Mucosa of descending colon (tissue), 3 donors: ENCODE data around the gene DNAH7. TPM values are rescaled to one million over a fixed set of nuclear protein-coding genes. Genes with fewer than 3 reads are reported as not detected.
"Not testable (repeated sequence)": the region's sequence is repeated elsewhere in the genome, so short reads cannot be mapped to it uniquely, and the experiment has no call there.

Experiments used
- ATAC-seq: fragments of 200-7000 bp; cut with Tn5 transposase; one replicate; pipeline ENCODE4 v1.9.1; 2020; ENCODE audit warnings: mild to moderate bottlenecking, moderate library complexity
- DNase-seq, 3 donors: peaks; one replicate each; pipeline ENCODE4 v3.0.0-alpha.2; 2020
- H3K36me3 ChIP-seq: fragments of 200-600 bp; one replicate; pipeline ENCODE4 v1.8.0; 2021; ENCODE audit warnings: low read depth, mild to moderate bottlenecking
- H3K4me1 ChIP-seq: fragments of 200-600 bp; one replicate; pipeline ENCODE4 v1.8.0; 2021; ENCODE audit warnings: low read depth, mild to moderate bottlenecking
- H3K4me3 ChIP-seq: fragments of 200-600 bp; one replicate; pipeline ENCODE4 v1.8.0; 2021; ENCODE audit warnings: mild to moderate bottlenecking
- H3K9me3 ChIP-seq: fragments of 200-600 bp; one replicate; pipeline ENCODE4 v1.8.0; 2021; ENCODE audit warnings: mild to moderate bottlenecking
- CTCF ChIP-seq: fragments of 200-600 bp; IDR thresholded peaks from one replicate; pipeline ENCODE4 v1.8.0; 2022; ENCODE audit warnings: antibody characterized with exemption, mild to moderate bottlenecking
- intact Hi-C, 2 donors: fragments of 100-400 bp; cut with DNase I in 1 of 2; cut with micrococcal nuclease in 1 of 2; formaldehyde crosslinking; loops; one replicate each; pipeline versions ENCODE4 v1.11.0 to v1.11.1; 2022; cut with DNase I, micrococcal nuclease
- total RNA-seq, 3 donors: library from RNA; stranded (reverse); fragmentation: NEBNext Ultra II Directional in 2 of 3; extraction: Animal tissue kit (Norgen Biotek cat#: 25700) in 2 of 3; gene quantifications; one replicate each; pipeline versions ENCODE4 v1.2.1 to v1.2.4, GENCODE V29; 2021 to 2023
- donor health status: DM: no; HTN: no; CAD: no; lungs with moderate emphysema.
- donor health status: DM: no; HTN: no; CAD: no.
- donor health status: DM: no; HTN: yes; CAD: no.

The DNAH7 gene
- total RNA-seq, 3 donors from 2014 or later: 3.0 to 9.3 (median 5.5) TPM

- H3K36me3 ChIP-seq: no peaks in the 10 kb centered on the region
- DNase-seq: no peak
- ATAC-seq: no peak
- no peaks in the 10 kb centered on the region for H3K9me3 ChIP-seq
- peaks cover 7% of the 10 kb centered on the region for H3K4me1 ChIP-seq
- intact Hi-C loops: no loop called here
- no peak overlapping the region for H3K4me3 ChIP-seq
- TF ChIP-seq CTCF: no peak
These were observed 29.4 kb upstream of the DNAH7 start for GRCh38 chr2:196097864-196098660.

- H3K4me3 ChIP-seq: no peak overlapping the region
- H3K4me1 ChIP-seq: peaks cover 7% of the 10 kb centered on the region
- ATAC-seq (peak; percentile 69), DNase-seq (no peak)
- no peak for TF ChIP-seq CTCF
- H3K36me3 ChIP-seq: no peaks in the 10 kb centered on the region
- intact Hi-C loops: no loop called here
- H3K9me3 ChIP-seq: no peaks in the 10 kb centered on the region
These were observed 28.5 kb upstream of the DNAH7 start for GRCh38 chr2:196096982-196097745.

GRCh38 chr2:196096264-196096663 lies 27.6 kb upstream of the DNAH7 start:
- H3K9me3 ChIP-seq: no peaks in the 10 kb centered on the region
- TF ChIP-seq CTCF: no peak
- DNase-seq: no peak
- no peaks in the 10 kb centered on the region for H3K36me3 ChIP-seq
- H3K4me1 ChIP-seq: peaks cover 7% of the 10 kb centered on the region
- ATAC-seq: no peak
- H3K4me3 ChIP-seq: no peak overlapping the region
- intact Hi-C loops: no loop called here

- H3K9me3 ChIP-seq, H3K4me1 ChIP-seq, DNase-seq, intact Hi-C loops, ATAC-seq, H3K4me3 ChIP-seq, H3K36me3 ChIP-seq: not testable (repeated sequence)
These were observed 20.8 kb upstream of the DNAH7 start for GRCh38 chr2:196089448-196089847.

- ATAC-seq (peak; percentile 90), DNase-seq (peak in 2 of 3 donors; percentile 42 to 65)
- Histone ChIP-seq H3K9me3 (peaks cover 4% of the 10 kb centered on the region), H3K4me3 (no peak overlapping the region), H3K4me1 (peaks cover 3% of the 10 kb centered on the region), H3K36me3 (no peaks in the 10 kb centered on the region)
- intact Hi-C loops: no loop called here
- no peak for TF ChIP-seq CTCF
These were observed 19.6 kb upstream of the DNAH7 start for GRCh38 chr2:196088203-196088602.
